ENCODE measurements around the gene CEP126. TPM values are rescaled to one million over a fixed set of nuclear protein-coding genes. Genes with fewer than 3 reads are reported as not detected.
"Not testable (repeated sequence)": the region's sequence is repeated elsewhere in the genome, so short reads cannot be mapped to it uniquely, and the experiment has no call there.

The CEP126 gene
- total and polyA plus RNA-seq, 8 donors = 1.1 to 52.5 (median 2.2) TPM

DNA sequence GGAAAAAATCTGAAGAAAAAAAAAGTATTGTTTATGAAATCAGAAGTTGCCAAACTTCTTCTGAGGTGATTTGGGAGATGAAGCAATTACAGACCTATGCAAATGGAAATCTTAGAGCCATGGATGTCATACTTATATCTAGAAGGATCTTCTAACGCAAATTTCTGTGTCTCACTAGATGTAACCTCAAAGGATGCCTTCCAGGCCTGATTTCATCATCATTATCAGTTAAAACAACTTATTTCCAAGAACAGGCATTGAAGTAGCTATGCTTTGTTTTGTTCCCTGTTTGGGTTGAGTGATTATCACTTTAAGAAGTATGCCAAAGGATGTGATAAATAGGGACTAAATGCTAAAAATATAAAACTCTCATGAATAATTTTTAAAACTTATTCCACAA is 45.4 kb downstream of the CEP126 start:
- 90 to 100% (median 91%) methylated on average over 1 of the region's 1 CpG for WGBS, 5 donors
- H3K36me3 ChIP-seq = peaks cover 0 to 34% (median 4%) of the 10 kb centered on the region in 4 donors
- no peak overlapping the region for H3K27ac ChIP-seq
- H3K4me3 ChIP-seq = no peak overlapping the region
- H3K27me3 ChIP-seq = no peaks in the 10 kb centered on the region
- intact Hi-C loops (cut with DNase I; ENCODE audit: low total_unique reads) = no loop called here
- H3K4me1 ChIP-seq = peaks cover 0 to 3% (median 0%) of the 10 kb centered on the region in 4 donors
- H3K9me3 ChIP-seq = no peaks in the 10 kb centered on the region
- TF ChIP-seq, protein P1, sequence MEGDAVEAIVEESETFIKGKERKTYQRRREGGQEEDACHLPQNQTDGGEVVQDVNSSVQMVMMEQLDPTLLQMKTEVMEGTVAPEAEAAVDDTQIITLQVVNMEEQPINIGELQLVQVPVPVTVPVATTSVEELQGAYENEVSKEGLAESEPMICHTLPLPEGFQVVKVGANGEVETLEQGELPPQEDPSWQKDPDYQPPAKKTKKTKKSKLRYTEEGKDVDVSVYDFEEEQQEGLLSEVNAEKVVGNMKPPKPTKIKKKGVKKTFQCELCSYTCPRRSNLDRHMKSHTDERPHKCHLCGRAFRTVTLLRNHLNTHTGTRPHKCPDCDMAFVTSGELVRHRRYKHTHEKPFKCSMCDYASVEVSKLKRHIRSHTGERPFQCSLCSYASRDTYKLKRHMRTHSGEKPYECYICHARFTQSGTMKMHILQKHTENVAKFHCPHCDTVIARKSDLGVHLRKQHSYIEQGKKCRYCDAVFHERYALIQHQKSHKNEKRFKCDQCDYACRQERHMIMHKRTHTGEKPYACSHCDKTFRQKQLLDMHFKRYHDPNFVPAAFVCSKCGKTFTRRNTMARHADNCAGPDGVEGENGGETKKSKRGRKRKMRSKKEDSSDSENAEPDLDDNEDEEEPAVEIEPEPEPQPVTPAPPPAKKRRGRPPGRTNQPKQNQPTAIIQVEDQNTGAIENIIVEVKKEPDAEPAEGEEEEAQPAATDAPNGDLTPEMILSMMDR (IDR thresholded peaks at IDR 0.05) = no peak
- no peak for DNase-seq

DNA sequence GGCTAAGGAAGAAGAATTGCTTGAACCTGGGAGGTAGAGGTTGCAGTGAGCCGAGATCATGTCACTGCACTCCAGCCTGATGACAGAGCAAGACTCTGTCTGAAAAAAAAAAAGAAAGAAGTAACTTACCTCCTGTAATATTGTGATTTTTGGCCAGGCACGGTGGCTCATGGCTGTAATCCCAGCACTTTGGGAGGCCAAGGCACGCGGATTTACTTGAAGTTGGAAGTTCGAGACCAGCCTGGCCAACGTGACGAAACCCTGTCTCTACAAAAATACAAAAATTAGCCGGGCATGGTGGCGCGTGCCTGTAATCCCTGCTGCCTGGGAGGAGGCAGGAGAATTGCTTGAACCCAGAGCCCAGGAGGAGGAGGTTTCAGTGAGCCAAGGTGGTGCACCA is 49.4 kb downstream of the CEP126 start:
- H3K36me3 ChIP-seq = peaks cover 0 to 27% (median under 1%) of the 10 kb centered on the region in 4 donors
- WGBS, 5 donors = 95 to 98% (median 96%) methylated on average over 10 of the region's 10 CpGs
- DNase-seq; H3K9me3 ChIP-seq; H3K27ac ChIP-seq; H3K27me3 ChIP-seq; H3K4me1 ChIP-seq; intact Hi-C loops (cut with DNase I; ENCODE audit: low total_unique reads); H3K4me3 ChIP-seq: not testable (repeated sequence)

DNA sequence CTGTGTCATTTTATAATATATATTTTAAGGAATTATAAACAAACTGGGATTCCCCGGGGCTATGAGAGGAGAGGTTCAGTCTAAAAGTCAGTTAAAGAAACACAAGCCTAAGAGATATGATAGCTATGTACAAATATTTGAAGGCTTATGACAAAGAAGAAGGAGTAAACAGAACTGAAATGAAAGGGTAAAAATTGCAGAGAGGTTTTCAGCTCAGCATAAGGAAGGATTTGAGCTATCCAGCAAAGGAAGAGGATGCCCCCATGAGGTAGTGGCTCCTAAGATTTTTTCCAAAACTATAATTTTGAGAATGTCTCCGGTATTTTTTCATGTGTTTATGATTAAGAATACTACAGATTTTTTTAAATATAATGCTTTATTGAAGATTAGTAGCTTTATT is 59.4 kb downstream of the CEP126 start:
- Histone ChIP-seq H3K27me3 (no peaks in the 10 kb centered on the region), H3K27ac (no peak overlapping the region), H3K9me3 (no peaks in the 10 kb centered on the region), H3K4me3 (no peak overlapping the region), H3K4me1 (no peaks in the 10 kb centered on the region), H3K36me3 (peaks cover 0 to 3% (median 0%) of the 10 kb centered on the region in 4 donors)
- TF ChIP-seq POLR2AphosphoS5 (IDR thresholded peaks at IDR 0.05) (no peak), POLR2A (IDR thresholded peaks at IDR 0.05) (no peak), EP300 (IDR thresholded peaks at IDR 0.05) (no peak)
- TF ChIP-seq, protein P1 (IDR thresholded peaks at IDR 0.05) = no peak
- intact Hi-C loops (cut with DNase I; ENCODE audit: low total_unique reads) = no loop called here
- DNase-seq = no peak
- WGBS, 5 donors = 17 to 30% (median 21%) methylated on average over 2 of the region's 2 CpGs

DNA sequence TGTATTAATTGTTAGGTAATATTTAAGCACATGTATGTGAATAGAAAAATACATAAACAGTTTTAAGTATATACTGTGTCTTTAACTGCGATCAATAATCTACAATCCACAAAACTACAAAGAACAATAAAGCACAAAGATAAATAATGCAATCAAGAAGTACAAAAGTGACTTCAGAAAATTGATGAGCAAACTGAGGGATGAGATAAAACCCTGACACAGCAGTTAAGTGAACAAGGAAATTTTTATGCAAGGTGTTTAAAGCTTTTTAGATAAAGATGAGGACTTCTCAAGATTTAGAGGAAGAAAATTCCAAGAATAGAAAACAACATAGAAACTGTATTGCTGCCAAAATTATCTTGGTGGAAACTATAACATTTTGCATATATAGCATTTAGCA is 60.0 kb downstream of the CEP126 start:
- peaks cover 0 to 3% (median 0%) of the 10 kb centered on the region in 4 donors for H3K36me3 ChIP-seq
- no peaks in the 10 kb centered on the region for H3K9me3 ChIP-seq
- H3K27ac ChIP-seq = no peak overlapping the region
- H3K27me3 ChIP-seq = no peaks in the 10 kb centered on the region
- H3K4me1 ChIP-seq = no peaks in the 10 kb centered on the region
- H3K4me3 ChIP-seq = no peak overlapping the region
- intact Hi-C loops (cut with DNase I; ENCODE audit: low total_unique reads) = no loop called here
- no peak for DNase-seq
- TF ChIP-seq POLR2AphosphoS5 (IDR thresholded peaks at IDR 0.05) (no peak), EP300 (IDR thresholded peaks at IDR 0.05) (no peak), POLR2A (IDR thresholded peaks at IDR 0.05) (no peak)
- TF ChIP-seq, protein P1 (IDR thresholded peaks at IDR 0.05) = no peak
- 31 to 61% (median 41%) methylated on average over 1 of the region's 1 CpG for WGBS, 5 donors

DNA sequence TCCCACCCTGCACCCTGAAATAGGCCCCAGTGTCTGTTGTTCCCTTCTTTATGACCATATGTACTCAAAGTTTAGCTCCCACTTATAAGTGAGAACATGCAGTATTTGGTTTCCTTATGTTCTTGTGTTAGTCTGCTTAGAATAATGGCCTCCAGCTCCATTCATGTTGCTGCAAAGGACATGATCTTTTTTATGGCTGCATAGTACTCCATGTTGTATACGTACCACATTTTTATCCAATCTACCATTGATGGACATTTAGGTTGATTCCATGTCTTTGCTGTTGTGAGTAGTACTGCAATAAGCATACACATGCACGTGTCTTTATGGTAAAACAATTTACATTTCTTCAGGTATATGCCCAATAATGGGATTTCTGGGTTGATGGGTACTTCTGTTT is 60.9 kb downstream of the CEP126 start:
- H3K4me1 ChIP-seq = no peaks in the 10 kb centered on the region
- H3K27me3 ChIP-seq = no peaks in the 10 kb centered on the region
- no peak overlapping the region for H3K27ac ChIP-seq
- TF ChIP-seq POLR2A (IDR thresholded peaks at IDR 0.05) = no peak
- no peak for TF ChIP-seq EP300 (IDR thresholded peaks at IDR 0.05)
- TF ChIP-seq, protein P1 (IDR thresholded peaks at IDR 0.05) = no peak
- TF ChIP-seq POLR2AphosphoS5 (IDR thresholded peaks at IDR 0.05) = no peak
- no peak overlapping the region for H3K4me3 ChIP-seq
- intact Hi-C loops (cut with DNase I; ENCODE audit: low total_unique reads) = no loop called here
- no peak for DNase-seq
- no peaks in the 10 kb centered on the region for H3K9me3 ChIP-seq
- WGBS, 5 donors = 91 to 98% (median 94%) methylated on average over 2 of the region's 2 CpGs
- H3K36me3 ChIP-seq = peaks cover 0 to 3% (median 0%) of the 10 kb centered on the region in 4 donors

All from stomach (tissue), 9 donors.